HepG2 (cell line): Measurements from ENCODE around the gene KPNA3. TPM values are rescaled to one million over a fixed set of nuclear protein-coding genes. Genes with fewer than 3 reads are reported as not detected.
A peak's percentile ranks its signal among the peaks of the same experiment; 100 is the strongest.

Experiments used
- ADNP ChIP-seq: sonication (generic); formaldehyde crosslinking; IDR thresholded peaks from 2 replicates; pipeline ENCODE4 v1.4.0; 2020; ENCODE audit warnings: missing genetic modification reagents
- BCL3 ChIP-seq: sonication (generic); formaldehyde crosslinking; IDR thresholded peaks from 2 replicates; pipeline ENCODE4 v1.5.1; 2020; ENCODE audit warnings: mild to moderate bottlenecking, missing genetic modification reagents, moderate library complexity
- BRCA1 ChIP-seq: sonication (generic); formaldehyde crosslinking; IDR thresholded peaks from 2 replicates; pipeline ENCODE4 v1.4.0; 2020; ENCODE audit warnings: missing genetic modification reagents
- CEBPB ChIP-seq: IDR thresholded peaks from 2 replicates; pipeline ENCODE4 v1.6.1; 2011; ENCODE audit warnings: low read depth, low read length, improper control_type of control experiment, borderline replicate concordance
- DDIT3 ChIP-seq: sonication (generic); formaldehyde crosslinking; IDR thresholded peaks from 2 replicates; pipeline ENCODE4 v1.4.0; 2020; ENCODE audit warnings: mild to moderate bottlenecking, missing genetic modification reagents
- ELF3 ChIP-seq: IDR thresholded peaks from 2 replicates; pipeline ENCODE4 v1.6.1; 2016; ENCODE audit warnings: missing genetic modification reagents, missing compliant biosample characterization
- FOSL1 ChIP-seq: sonication (generic); formaldehyde crosslinking; IDR thresholded peaks from 2 replicates; pipeline ENCODE4 v1.9.0; 2021; ENCODE audit warnings: missing genetic modification reagents, borderline replicate concordance
- FOXA1 ChIP-seq, 2 experiments: fragments of 450-650 bp in 1 of 2; sonication (generic) in 1 of 2; formaldehyde crosslinking in 1 of 2; IDR thresholded peaks; 2 replicates each; pipeline versions ENCODE4 v1.4.0 to v1.6.1; 2016 to 2020; ENCODE audit warnings: missing genetic modification reagents in 1 of 2
- FOXA3 ChIP-seq: IDR thresholded peaks from 2 replicates; pipeline ENCODE4 v1.6.1; 2016; ENCODE audit warnings: missing genetic modification reagents, missing compliant biosample characterization
- JARID2 ChIP-seq: sonication (generic); formaldehyde crosslinking; IDR thresholded peaks from 2 replicates; pipeline ENCODE4 v1.8.1; 2023; ENCODE audit warnings: missing genetic modification reagents, inconsistent platforms; ENCODE audit not compliant: insufficient replicate concordance
- KLF6 ChIP-seq: IDR thresholded peaks from 2 replicates; pipeline ENCODE4 v1.8.0; 2016; ENCODE audit warnings: missing biosample characterization, missing genetic modification reagents
- MAFK ChIP-seq, 2 experiments: IDR thresholded peaks in 1 of 2; conservative IDR thresholded peaks in 1 of 2; 2 replicates each; pipeline ENCODE4 v1.6.1; 2011; ENCODE audit warnings: improper control_type of control experiment in 2 of 2, low read length in 2 of 2
- NONO ChIP-seq, 2 experiments: fragments of 450-650 bp in 1 of 2; sonication (generic) in 1 of 2; formaldehyde crosslinking in 1 of 2; IDR thresholded peaks in 1 of 2; conservative IDR thresholded peaks in 1 of 2; 2 replicates each; pipeline versions ENCODE4 v1.6.1 to v1.8.0; 2017 to 2022; ENCODE audit warnings: mild to moderate bottlenecking in 1 of 2, missing genetic modification reagents in 1 of 2, moderate library complexity in 1 of 2
- PCBP1 ChIP-seq: fragments of 200-400 bp; formaldehyde crosslinking; IDR thresholded peaks from 2 replicates; pipeline ENCODE4 v1.6.1; 2017; ENCODE audit warnings: mild to moderate bottlenecking, low read depth, low read length, borderline replicate concordance
- POGK ChIP-seq: sonication (generic); formaldehyde crosslinking; conservative IDR thresholded peaks from 2 replicates; pipeline ENCODE4 v1.8.0; 2022; ENCODE audit warnings: mild to moderate bottlenecking, moderate library complexity, missing genetic modification reagents
- SMC3 ChIP-seq: IDR thresholded peaks from 2 replicates; pipeline ENCODE4 v1.6.1; 2011; ENCODE audit warnings: low read length, improper control_type of control experiment
- TCF7 ChIP-seq: sonication (generic); IDR thresholded peaks from 2 replicates; pipeline ENCODE4 v1.6.1; 2016; ENCODE audit warnings: antibody characterized with exemption, low read depth
- ZNF18 ChIP-seq: sonication (generic); formaldehyde crosslinking; IDR thresholded peaks from 2 replicates; pipeline ENCODE4 v1.8.0; 2022; ENCODE audit warnings: mild to moderate bottlenecking, missing genetic modification reagents; ENCODE audit not compliant: insufficient replicate concordance
- ZNF33B ChIP-seq: sonication (generic); formaldehyde crosslinking; IDR thresholded peaks from 2 replicates; pipeline ENCODE4 v1.5.1; 2020; ENCODE audit warnings: mild to moderate bottlenecking, missing genetic modification reagents
- ZNF513 ChIP-seq: sonication (generic); formaldehyde crosslinking; conservative IDR thresholded peaks from 2 replicates; pipeline ENCODE4 v1.5.0; 2020; ENCODE audit warnings: missing genetic modification reagents
- ZNF652 ChIP-seq: IDR thresholded peaks from 2 replicates; pipeline ENCODE4 v1.6.1; 2016; ENCODE audit warnings: low read depth, borderline replicate concordance
- ZNF768 ChIP-seq: sonication (generic); formaldehyde crosslinking; IDR thresholded peaks from 2 replicates; pipeline ENCODE4 v1.4.0; 2020; ENCODE audit warnings: missing genetic modification reagents
- ZNF782 ChIP-seq: sonication (generic); formaldehyde crosslinking; IDR thresholded peaks from 2 replicates; pipeline ENCODE4 v1.4.0; 2020; ENCODE audit warnings: missing genetic modification reagents, mild to moderate bottlenecking, borderline replicate concordance
- ZNF790 ChIP-seq: sonication (generic); formaldehyde crosslinking; IDR thresholded peaks from 2 replicates; pipeline ENCODE4 v1.8.0; 2022; ENCODE audit warnings: missing genetic modification reagents, mild to moderate bottlenecking, borderline replicate concordance
- ZSCAN12 ChIP-seq: sonication (generic); formaldehyde crosslinking; IDR thresholded peaks from 2 replicates; pipeline ENCODE4 v1.9.0; 2021; ENCODE audit warnings: mild to moderate bottlenecking, missing genetic modification reagents
- polyA plus RNA-seq, 8 experiments: library from polyadenylated mRNA; depleted of rRNA in 3 of 8; stranded (reverse) in 7 of 8; unstranded in 1 of 8; fragments of >200 nt; fragmentation: Illumina TruSeq in 4 of 8; extraction: Trizol in 4 of 8; gene quantifications; 2 replicates each; pipeline versions ENCODE4 v1.2.1 to v1.2.3, GENCODE V29; 2011 to 2016; ENCODE audit warnings: low read depth in 4 of 8, missing spikeins in 1 of 8, mixed read lengths in 1 of 8; ENCODE audit not compliant: insufficient read depth in 1 of 8
- total RNA-seq, 5 experiments: library from RNA; depleted of rRNA; stranded (reverse); fragments of >200 nt; fragmentation: Illumina TruSeq; extraction: Trizol; gene quantifications; 2 replicates each; pipeline ENCODE4 v1.2.3, GENCODE V29; 2016; ENCODE audit warnings: low read depth in 1 of 5

Gene KPNA3
- total and polyA plus RNA-seq, 2 of the 13 experiments (the other 11 are each of a cell fraction or from before 2014, with no cell fraction given): 13.0 to 28.9 TPM

GRCh38 chr13:49807681-49808080 lies 15.2 kb upstream of the KPNA3 start (continued):
- TF ChIP-seq POGK (CRISPR knock-in tag) (no peak), SMC3 (no peak), ZNF652 (CRISPR knock-in tag) (0 out of 2 replicates have a peak, but pooled peaks have one; percentile 20), ZNF513 (no peak), ADNP (CRISPR knock-in tag) (no peak), BCL3 (CRISPR knock-in tag) (no peak), ZNF782 (CRISPR knock-in tag) (no peak), NONO (IDR thresholded peaks at IDR 0.05) (no peak), NONO (CRISPR knock-in tag; conservative IDR thresholded peaks at IDR 0.05) (0 out of 2 replicates have a peak, but pooled peaks have one; percentile 33), ZSCAN12 (CRISPR knock-in tag) (no peak), KLF6 (CRISPR knock-in tag) (no peak), ELF3 (peak; percentile 58), DDIT3 (CRISPR knock-in tag) (no peak), MAFK (conservative IDR thresholded peaks at IDR 0.05 in 1 of 2, IDR thresholded peaks at IDR 0.05 in 1 of 2; ENCODE audit: low read length in 2 of 2) (no peak), BRCA1 (no peak), ZNF33B (CRISPR knock-in tag) (no peak), CEBPB (no peak), ZNF768 (CRISPR knock-in tag) (no peak), ZNF790 (CRISPR knock-in tag) (no peak), ZNF18 (no peak), FOSL1 (CRISPR knock-in tag) (no peak), FOXA3 (peak; percentile 76), PCBP1 (no peak), JARID2 (CRISPR knock-in tag) (no peak), TCF7 (peak; percentile 54), FOXA1 (IDR thresholded peaks at IDR 0.05) (no peak), FOXA1 (CRISPR knock-in tag; IDR thresholded peaks at IDR 0.05) (peak; percentile 83)
